ENCODE data around the gene FBRSL1. TPM values are rescaled to one million over a fixed set of nuclear protein-coding genes. Genes with fewer than 3 reads are reported as not detected.

Gene FBRSL1
- polyA plus RNA-seq, 1 donor, result 57.1 TPM

DNA sequence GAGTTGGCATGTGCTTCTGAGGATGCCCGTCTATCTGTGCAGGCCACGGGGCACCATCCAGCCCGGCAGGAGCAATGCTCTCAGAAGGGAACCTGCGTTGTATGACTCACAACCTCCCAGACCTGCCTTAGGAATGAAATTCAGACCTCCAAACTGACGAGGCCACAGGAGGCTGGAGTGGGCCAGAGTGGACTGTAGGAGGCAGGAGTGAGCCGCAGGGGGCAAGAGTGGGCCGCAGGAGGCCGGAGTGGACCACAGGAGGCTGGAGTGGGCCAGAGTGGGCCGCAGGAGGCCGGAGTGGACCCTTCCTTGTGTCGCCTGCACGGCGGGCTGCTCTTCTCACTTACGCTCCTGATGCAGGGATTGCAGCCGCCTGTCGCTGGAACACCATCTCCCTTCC is 11.1 kb upstream of the FBRSL1 start:
- no peak for DNase-seq
- Histone ChIP-seq H3K9me3 (ENCODE audit: control insufficient read depth, low read depth, low read length) (peaks cover 16% of the 10 kb centered on the region), H3K27ac (ENCODE audit: low read length) (no peak overlapping the region), H3K27me3 (ENCODE audit: control insufficient read depth, insufficient read depth, low read length) (peaks cover 21% of the 10 kb centered on the region), H3K4me3 (ENCODE audit: low read length) (no peak overlapping the region), H3K4me1 (ENCODE audit: control insufficient read depth, insufficient read depth, low read length) (no peaks in the 10 kb centered on the region), H3K36me3 (ENCODE audit: control insufficient read depth, insufficient read depth, low read length) (no peaks in the 10 kb centered on the region)
- no CpG with 5 or more reads among the region's 16 CpGs for WGBS (ENCODE audit: insufficient coverage, low lambda C conversion rate)

- no peak for DNase-seq
- Histone ChIP-seq H3K27me3 (ENCODE audit: control insufficient read depth, insufficient read depth, low read length) (peaks cover 21% of the 10 kb centered on the region), H3K4me1 (ENCODE audit: control insufficient read depth, insufficient read depth, low read length) (no peaks in the 10 kb centered on the region), H3K9me3 (ENCODE audit: control insufficient read depth, low read depth, low read length) (peaks cover 11% of the 10 kb centered on the region), H3K27ac (ENCODE audit: low read length) (no peak overlapping the region), H3K36me3 (ENCODE audit: control insufficient read depth, insufficient read depth, low read length) (no peaks in the 10 kb centered on the region), H3K4me3 (ENCODE audit: low read length) (no peak overlapping the region)
- WGBS (ENCODE audit: insufficient coverage, low lambda C conversion rate), result no CpG with 5 or more reads among the region's 13 CpGs
Measured at GRCh38 chr12:132479291-132479690, 10.7 kb upstream of the FBRSL1 start.

- Histone ChIP-seq H3K36me3 (ENCODE audit: control insufficient read depth, insufficient read depth, low read length) (no peaks in the 10 kb centered on the region), H3K4me1 (ENCODE audit: control insufficient read depth, insufficient read depth, low read length) (no peaks in the 10 kb centered on the region), H3K27ac (ENCODE audit: low read length) (no peak overlapping the region), H3K27me3 (ENCODE audit: control insufficient read depth, insufficient read depth, low read length) (peaks cover 21% of the 10 kb centered on the region), H3K9me3 (ENCODE audit: control insufficient read depth, low read depth, low read length) (peaks cover 9% of the 10 kb centered on the region), H3K4me3 (ENCODE audit: low read length) (no peak overlapping the region)
- no CpG with 5 or more reads among the region's 38 CpGs for WGBS (ENCODE audit: insufficient coverage, low lambda C conversion rate)
- DNase-seq, result no peak
Measured at GRCh38 chr12:132479938-132480622, 9.9 kb upstream of the FBRSL1 start.

GRCh38 chr12:132480623-132481132 is 9.3 kb upstream of the FBRSL1 start:
- peaks cover 6% of the 10 kb centered on the region for H3K9me3 ChIP-seq (ENCODE audit: control insufficient read depth, low read depth, low read length)
- no CpG with 5 or more reads among the region's 14 CpGs for WGBS (ENCODE audit: insufficient coverage, low lambda C conversion rate)
- no peak for DNase-seq
- H3K4me3 ChIP-seq (ENCODE audit: low read length), result no peak overlapping the region
- H3K36me3 ChIP-seq (ENCODE audit: control insufficient read depth, insufficient read depth, low read length), result no peaks in the 10 kb centered on the region
- H3K27me3 ChIP-seq (ENCODE audit: control insufficient read depth, insufficient read depth, low read length), result peaks cover 25% of the 10 kb centered on the region
- no peaks in the 10 kb centered on the region for H3K4me1 ChIP-seq (ENCODE audit: control insufficient read depth, insufficient read depth, low read length)
- H3K27ac ChIP-seq (ENCODE audit: low read length), result no peak overlapping the region

DNA sequence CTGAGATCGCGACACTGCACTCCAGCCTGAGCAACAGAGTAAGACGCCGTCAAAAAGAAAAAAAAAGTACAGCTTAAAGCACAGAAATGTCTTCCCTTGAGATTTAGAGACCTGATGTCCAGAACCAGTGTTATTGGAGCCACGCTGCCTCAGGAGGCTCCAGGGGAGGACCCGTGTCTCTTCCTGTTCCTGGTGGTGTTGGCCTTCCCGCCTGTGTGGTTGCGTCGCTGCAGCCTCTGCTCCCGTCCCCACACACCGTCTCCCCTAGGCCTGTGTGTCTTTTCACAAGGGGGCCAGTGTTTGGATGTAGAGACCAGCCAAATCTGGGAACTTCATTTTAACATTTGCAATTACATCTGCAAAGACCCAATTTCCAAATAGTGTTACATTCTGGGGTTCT is 8.6 kb upstream of the FBRSL1 start:
- no peak overlapping the region for H3K4me3 ChIP-seq (ENCODE audit: low read length)
- peaks cover 4% of the 10 kb centered on the region for H3K9me3 ChIP-seq (ENCODE audit: control insufficient read depth, low read depth, low read length)
- peaks cover 28% of the 10 kb centered on the region for H3K27me3 ChIP-seq (ENCODE audit: control insufficient read depth, insufficient read depth, low read length)
- H3K27ac ChIP-seq (ENCODE audit: low read length), result no peak overlapping the region
- H3K4me1 ChIP-seq (ENCODE audit: control insufficient read depth, insufficient read depth, low read length), result no peaks in the 10 kb centered on the region
- no peak for DNase-seq
- H3K36me3 ChIP-seq (ENCODE audit: control insufficient read depth, insufficient read depth, low read length), result no peaks in the 10 kb centered on the region
- WGBS (ENCODE audit: insufficient coverage, low lambda C conversion rate), result no CpG with 5 or more reads among the region's 11 CpGs

- H3K9me3 ChIP-seq (ENCODE audit: control insufficient read depth, low read depth, low read length), result peaks cover 1% of the 10 kb centered on the region
- no peak overlapping the region for H3K27ac ChIP-seq (ENCODE audit: low read length)
Measured at GRCh38 chr12:132481771-132482745, 7.9 kb upstream of the FBRSL1 start.

GRCh38 chr12:132482771-132483170 is 7.2 kb upstream of the FBRSL1 start:
- Histone ChIP-seq H3K9me3 (ENCODE audit: control insufficient read depth, low read depth, low read length) (no peaks in the 10 kb centered on the region), H3K36me3 (ENCODE audit: control insufficient read depth, insufficient read depth, low read length) (no peaks in the 10 kb centered on the region), H3K27ac (ENCODE audit: low read length) (no peak overlapping the region), H3K4me1 (ENCODE audit: control insufficient read depth, insufficient read depth, low read length) (no peaks in the 10 kb centered on the region), H3K4me3 (ENCODE audit: low read length) (no peak overlapping the region), H3K27me3 (ENCODE audit: control insufficient read depth, insufficient read depth, low read length) (peaks cover 28% of the 10 kb centered on the region)
- no CpG with 5 or more reads among the region's 9 CpGs for WGBS (ENCODE audit: insufficient coverage, low lambda C conversion rate)
- no peak for DNase-seq

More at GRCh38 chr12:132481771-132482745, 7.9 kb upstream of the FBRSL1 start:
- Histone ChIP-seq H3K4me3 (ENCODE audit: low read length) (no peak overlapping the region), H3K4me1 (ENCODE audit: control insufficient read depth, insufficient read depth, low read length) (no peaks in the 10 kb centered on the region), H3K36me3 (ENCODE audit: control insufficient read depth, insufficient read depth, low read length) (no peaks in the 10 kb centered on the region), H3K27me3 (ENCODE audit: control insufficient read depth, insufficient read depth, low read length) (peaks cover 28% of the 10 kb centered on the region)
- no peak for DNase-seq
- no CpG with 5 or more reads among the region's 31 CpGs for WGBS (ENCODE audit: insufficient coverage, low lambda C conversion rate)

DNA sequence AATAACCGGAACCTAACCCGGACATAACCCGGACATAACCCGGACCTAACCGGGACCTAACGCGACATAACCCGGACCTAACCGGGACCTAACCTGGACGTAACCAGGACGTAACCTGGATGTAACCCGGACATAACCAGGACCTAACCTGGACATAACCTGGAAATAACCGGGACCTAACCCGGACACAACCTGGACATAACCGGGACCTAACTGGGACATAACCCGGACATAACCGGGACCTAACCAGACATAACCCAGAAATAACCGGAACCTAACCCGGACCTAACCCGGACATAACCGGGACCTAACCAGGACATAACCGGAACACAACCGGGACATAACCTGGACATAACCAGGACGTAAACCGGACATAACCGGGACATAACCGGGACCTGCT is 6.7 kb upstream of the FBRSL1 start:
- Histone ChIP-seq H3K27me3 (ENCODE audit: control insufficient read depth, insufficient read depth, low read length) (peaks cover 28% of the 10 kb centered on the region), H3K36me3 (ENCODE audit: control insufficient read depth, insufficient read depth, low read length) (no peaks in the 10 kb centered on the region), H3K9me3 (ENCODE audit: control insufficient read depth, low read depth, low read length) (no peaks in the 10 kb centered on the region), H3K4me1 (ENCODE audit: control insufficient read depth, insufficient read depth, low read length) (no peaks in the 10 kb centered on the region), H3K27ac (ENCODE audit: low read length) (no peak overlapping the region), H3K4me3 (ENCODE audit: low read length) (no peak overlapping the region)
- WGBS (ENCODE audit: insufficient coverage, low lambda C conversion rate), result 100% methylated on average over 6 of the region's 27 CpGs
- DNase-seq, result no peak

- H3K4me1 ChIP-seq (ENCODE audit: control insufficient read depth, insufficient read depth, low read length), result peaks cover under 1% of the 10 kb centered on the region
- no peak overlapping the region for H3K4me3 ChIP-seq (ENCODE audit: low read length)
- H3K9me3 ChIP-seq (ENCODE audit: control insufficient read depth, low read depth, low read length), result no peaks in the 10 kb centered on the region
- H3K36me3 ChIP-seq (ENCODE audit: control insufficient read depth, insufficient read depth, low read length), result no peaks in the 10 kb centered on the region
- no peak overlapping the region for H3K27ac ChIP-seq (ENCODE audit: low read length)
- peaks cover 28% of the 10 kb centered on the region for H3K27me3 ChIP-seq (ENCODE audit: control insufficient read depth, insufficient read depth, low read length)
- DNase-seq, result no peak
- WGBS (ENCODE audit: insufficient coverage, low lambda C conversion rate), result no CpG with 5 or more reads among the region's 17 CpGs
Measured at GRCh38 chr12:132483612-132484011, 6.3 kb upstream of the FBRSL1 start.

DNA sequence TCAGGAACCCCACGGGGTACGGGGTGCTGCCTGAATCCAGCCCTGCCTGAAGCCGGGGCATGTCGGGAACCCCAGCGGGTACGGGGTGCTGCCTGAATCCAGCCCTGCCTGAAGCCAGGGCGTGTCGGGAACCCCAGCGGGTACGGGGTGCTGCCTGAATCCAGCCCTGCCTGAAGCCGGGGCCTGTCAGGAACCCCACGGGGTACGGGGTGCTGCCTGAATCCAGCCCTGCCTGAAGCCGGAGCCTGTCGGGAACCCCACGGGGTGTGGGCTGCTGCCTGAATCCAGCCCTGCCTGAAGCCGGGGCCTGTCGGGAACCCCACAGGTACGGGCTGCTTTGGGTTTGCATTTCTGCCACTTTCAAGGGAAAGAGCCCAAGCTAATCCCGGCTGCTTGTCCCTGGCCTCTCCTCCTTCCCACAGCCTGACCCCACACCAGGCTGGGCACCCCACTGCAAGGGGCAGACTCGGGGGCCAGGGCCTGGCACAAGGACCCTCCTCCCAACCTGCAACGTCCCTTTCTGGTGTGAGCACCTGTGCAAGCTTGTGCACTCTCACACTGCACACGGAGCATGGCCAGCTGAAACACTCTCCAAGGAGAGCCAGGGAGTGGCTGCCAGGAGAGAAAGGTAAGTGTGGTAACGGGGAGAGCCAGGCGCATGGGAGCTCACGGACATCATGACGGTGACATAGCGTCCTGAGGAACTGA is 5.6 kb upstream of the FBRSL1 start:
- H3K27ac ChIP-seq (ENCODE audit: low read length), result no peak overlapping the region
- no peak overlapping the region for H3K4me3 ChIP-seq (ENCODE audit: low read length)
- WGBS (ENCODE audit: insufficient coverage, low lambda C conversion rate), result no CpG with 5 or more reads among the region's 28 CpGs
- H3K9me3 ChIP-seq (ENCODE audit: control insufficient read depth, low read depth, low read length), result no peaks in the 10 kb centered on the region
- no peak for DNase-seq
- H3K4me1 ChIP-seq (ENCODE audit: control insufficient read depth, insufficient read depth, low read length), result peaks cover 5% of the 10 kb centered on the region
- H3K27me3 ChIP-seq (ENCODE audit: control insufficient read depth, insufficient read depth, low read length), result peaks cover 24% of the 10 kb centered on the region
- no peaks in the 10 kb centered on the region for H3K36me3 ChIP-seq (ENCODE audit: control insufficient read depth, insufficient read depth, low read length)
